ENCODE results near the gene MST1R. TPM values are rescaled to one million over a fixed set of nuclear protein-coding genes. Genes with fewer than 3 reads are reported as not detected.

The MST1R gene
- total and polyA plus RNA-seq, 2 of the 4 experiments (the other 2 are of a cell fraction) = under 0.01 to 0.14 TPM

GRCh38 chr3:49841806-49842205 lies 61.9 kb downstream of the MST1R start:
- Histone ChIP-seq H2BK20ac (ENCODE audit: low read depth, low read length) (no peak overlapping the region), H2AFZ (replicated peaks; ENCODE audit: low read length, poor library complexity) (no peak overlapping the region), H2AK5ac (ENCODE audit: low read depth, low read length) (no peak overlapping the region), H3K4me2 (ENCODE audit: low read depth, low read length) (no peak overlapping the region), H3K9me1 (ENCODE audit: insufficient read depth, low read length) (peaks cover 3% of the 10 kb centered on the region; the same call in 1 of the 2 replicates), H3K36me3 (ENCODE audit: control insufficient read depth, insufficient read depth, low read length) (peaks cover 3% of the 10 kb centered on the region), H2BK15ac (ENCODE audit: low read depth, low read length) (no peak overlapping the region), H2BK5ac (ENCODE audit: low read depth, low read length, poor library complexity, severe bottlenecking) (no peak overlapping the region), H4K20me1 (ENCODE audit: insufficient read depth, low read length) (no peaks in the 10 kb centered on the region), H3K56ac (ENCODE audit: extremely low read depth, insufficient read depth, low read length) (no peak overlapping the region), H3K14ac (replicated peaks; ENCODE audit: low read depth, low read length) (no peak overlapping the region), H3K18ac (ENCODE audit: low read depth, low read length) (no peak overlapping the region), H3K23ac (ENCODE audit: low read depth, low read length) (no peak overlapping the region), H2BK120ac (ENCODE audit: low read depth, low read length) (no peak overlapping the region), H4K91ac (ENCODE audit: insufficient read depth, low read depth, low read length) (no peak overlapping the region), H3K4me3 (ENCODE audit: insufficient read depth, low read depth, low read length) (no peak overlapping the region), H3K4me1 (ENCODE audit: control insufficient read depth, insufficient read depth, low read length) (no peaks in the 10 kb centered on the region; the same call in 1 of the 2 replicates), H3K4ac (ENCODE audit: low read depth, low read length) (no peak overlapping the region), H3K9me3 (ENCODE audit: control insufficient read depth, insufficient read depth, low read length) (no peaks in the 10 kb centered on the region), H3K9ac (ENCODE audit: low read depth, low read length) (no peak overlapping the region), H3K27me3 (ENCODE audit: control insufficient read depth, insufficient read depth, low read length) (no peaks in the 10 kb centered on the region), H2AK9ac (replicated peaks; ENCODE audit: low read depth, low read length, poor library complexity) (no peak overlapping the region), H4K8ac (ENCODE audit: low read depth in 2 of 2, low read length in 2 of 2) (no peak overlapping the region), H3K27ac (ENCODE audit: insufficient read depth, low read length) (no peak overlapping the region), H3K79me1 (ENCODE audit: low read depth in 1 of 2, low read length in 2 of 2) (no peaks in the 10 kb centered on the region), H4K5ac (ENCODE audit: low read depth, low read length) (no peak overlapping the region)
- in situ Hi-C loops (cut with MboI; ENCODE audit: low sequenced_read_pairs) (loop anchor here (5.0 kb wide), 1 partner anchor 140 kb away; no protein-coding TSS in a partner anchor), intact Hi-C loops (cut with micrococcal nuclease) (loop anchor here (5.0 kb wide), 1 partner anchor 65 kb away; no protein-coding TSS in a partner anchor), dilution Hi-C loops (cut with HindIII; ENCODE audit: low sequenced_read_pairs, unreplicated experiment) (no loop called here)
- 68% methylated on average over 2 of the region's 7 CpGs; no CpG with 5 or more reads in 1 of the 2 experiments for WGBS, 2 experiments (ENCODE audit: extremely low coverage in 2 of 2, insufficient read length in 1 of 2)
- DNase-seq (no peak), ATAC-seq (ENCODE audit: low read depth) (no peak)
- ChIA-PET POLR2A (ENCODE audit: unreplicated experiment) (no interaction called here), CTCF (interaction anchor here (1.1 to 4.4 kb wide), 3 partner anchors 8 to 254 kb away, joined by 3 to 33 read pairs (median 3); partner anchors contain the start of gene INKA1)
- TF ChIP-seq CTCF (conservative IDR thresholded peaks at IDR 0.05; ENCODE audit: low read depth, low read length) (no peak), BHLHE40 (IDR thresholded peaks at IDR 0.05; ENCODE audit: low read depth, low read length) (no peak)
- BruUV-seq (replicated peaks) = no TSS peak
